Epithelial cell of esophagus (primary cell): Measurements from ENCODE around the gene MR1.

ENCODE experiments used
- DNase-seq: peaks from one replicate; pipeline ENCODE4 v3.0.0; 2010; ENCODE audit warnings: low read depth
- H3K4me3 ChIP-seq: 2 replicates; pipeline ENCODE4 v1.5.1; 2011; ENCODE audit warnings: mild to moderate bottlenecking, low read length, control low read depth
- CTCF ChIP-seq: IDR thresholded peaks from 2 replicates; pipeline ENCODE4 v1.5.1; 2011; ENCODE audit warnings: low read depth, mild to moderate bottlenecking, low read length, control low read depth, inconsistent platforms; ENCODE audit not compliant: insufficient read depth; ENCODE audit errors: missing control alignments

The MR1 gene

GRCh38 chr1:181033799-181034451 lies at the start of gene MR1:
TSS of gene MR1 (plus strand) at chr1:181033983. CDS start at chr1:181034008, 25 bp downstream.
- H3K4me3 ChIP-seq: peak within 1 kb of the TSS; percentile 74
- peak; percentile 80 for DNase-seq
- TF ChIP-seq CTCF: no peak

- no peak for TF ChIP-seq CTCF
- no peak for DNase-seq
- H3K4me3 ChIP-seq: no peak overlapping the region
These were observed 45.5 kb upstream of the MR1 start for GRCh38 chr1:180988253-180988752.

GRCh38 chr1:180994262-180994661 lies 39.5 kb upstream of the MR1 start:
- H3K4me3 ChIP-seq: no peak overlapping the region
- peak; percentile 18 for DNase-seq
- no peak for TF ChIP-seq CTCF

GRCh38 chr1:180997843-180998504 lies 35.8 kb upstream of the MR1 start:
- TF ChIP-seq CTCF: no peak

GRCh38 chr1:181001091-181001780 lies 32.5 kb upstream of the MR1 start:
- no peak for TF ChIP-seq CTCF
- H3K4me3 ChIP-seq: no peak overlapping the region
- DNase-seq: no peak

More at GRCh38 chr1:180997843-180998504, 35.8 kb upstream of the MR1 start:
- no peak overlapping the region for H3K4me3 ChIP-seq
- DNase-seq: no peak

GRCh38 chr1:181002582-181003172 lies 31.1 kb upstream of the MR1 start:
- H3K4me3 ChIP-seq: no peak overlapping the region
- no peak for DNase-seq
- no peak for TF ChIP-seq CTCF
